Right forelimb (tissue), 1 donor: Measurements from ENCODE around the gene GPX1.
"Not testable (repeated sequence)": the region's sequence is repeated elsewhere in the genome, so short reads cannot be mapped to it uniquely, and the experiment has no call there.

ENCODE experiments used
- DNase-seq: peaks from one replicate; pipeline ENCODE4 v3.0.0-alpha.2; 2018

GPX1 gene

DNA sequence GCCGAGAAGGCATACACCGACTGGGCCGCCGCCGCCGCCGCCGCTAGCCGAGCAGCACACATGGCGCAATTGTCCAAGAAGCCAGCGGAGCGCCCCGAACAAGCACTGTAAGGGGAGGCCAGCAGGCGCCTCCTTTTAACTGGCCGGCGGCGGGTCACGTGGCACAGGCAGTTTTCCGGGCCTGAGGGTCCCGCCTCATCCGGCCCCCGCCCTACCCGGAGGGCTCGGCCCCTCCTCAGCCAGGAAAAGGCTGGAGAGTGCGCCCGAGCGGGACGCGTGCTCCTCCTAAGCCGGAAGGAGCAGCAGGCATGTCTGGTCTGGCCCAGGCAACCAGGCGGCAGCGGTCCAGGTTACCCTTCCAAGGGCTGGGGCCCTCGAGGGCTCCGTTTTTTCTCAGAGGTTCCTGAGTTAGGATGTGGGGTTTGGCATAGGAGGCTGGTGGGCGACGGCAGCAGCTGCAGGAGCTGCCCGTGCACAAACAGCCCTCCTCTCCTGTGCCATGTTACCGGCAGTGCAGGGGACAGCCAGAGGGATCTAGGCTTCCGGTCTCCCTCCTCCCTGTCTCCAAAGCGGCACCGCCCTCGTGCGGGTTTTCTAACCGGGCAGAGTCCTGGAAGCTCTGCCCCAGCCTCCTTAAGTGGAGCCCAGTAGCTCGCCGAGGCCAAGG is at the start of gene GPX1:
TSS of gene GPX1 (minus strand) at position 137 of the 667 bp plus-strand sequence. CDS start at position 62, 75 bp downstream.
- DNase-seq = peak; percentile 96

DNA sequence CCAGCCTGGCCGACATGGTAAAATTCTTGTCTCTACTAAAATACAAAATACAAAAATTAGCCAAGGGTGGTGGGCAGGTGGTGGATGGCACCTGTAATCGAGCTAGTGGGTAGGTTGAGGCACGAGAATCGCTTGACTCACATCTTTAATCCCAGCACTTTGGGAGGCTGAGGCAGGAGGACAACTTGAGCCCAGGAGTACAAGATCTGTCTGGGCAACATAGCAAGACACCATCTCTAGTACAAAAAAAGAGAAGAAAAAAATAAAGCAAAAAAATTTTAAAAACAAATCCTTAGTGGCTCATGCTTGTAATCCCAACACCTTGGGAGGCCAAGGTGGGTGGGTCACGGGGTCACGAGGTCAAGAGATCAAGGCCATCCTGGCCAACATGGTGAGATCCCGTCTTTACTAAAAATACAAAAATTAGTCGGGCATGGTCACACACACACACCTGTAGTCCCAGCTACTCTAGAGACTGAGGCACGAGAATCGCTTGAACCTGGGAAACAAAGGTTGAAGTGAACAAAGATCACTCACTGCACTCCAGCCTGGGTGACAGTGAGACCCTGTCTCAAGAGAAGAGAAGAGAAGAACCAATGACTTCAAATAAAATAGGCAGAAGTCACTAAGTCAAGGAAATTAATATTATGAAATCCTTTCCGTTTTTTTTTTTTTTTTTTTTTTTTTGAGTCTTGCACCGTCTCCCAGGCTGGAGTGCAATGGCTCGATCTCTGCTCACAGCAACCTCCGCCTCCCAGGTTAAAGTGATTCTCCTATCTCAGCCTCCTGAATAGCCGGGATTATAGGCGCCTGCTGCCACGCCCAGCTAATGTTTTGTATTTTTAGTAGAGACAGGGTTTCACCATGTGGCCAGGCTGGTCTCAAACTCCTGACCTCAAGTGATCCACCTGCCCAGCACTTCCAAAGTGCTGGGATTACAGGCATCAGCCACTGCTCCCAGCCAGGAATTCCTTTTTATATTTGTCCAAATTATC is 48.7 kb upstream of the GPX1 start:
- no peak for DNase-seq

DNA sequence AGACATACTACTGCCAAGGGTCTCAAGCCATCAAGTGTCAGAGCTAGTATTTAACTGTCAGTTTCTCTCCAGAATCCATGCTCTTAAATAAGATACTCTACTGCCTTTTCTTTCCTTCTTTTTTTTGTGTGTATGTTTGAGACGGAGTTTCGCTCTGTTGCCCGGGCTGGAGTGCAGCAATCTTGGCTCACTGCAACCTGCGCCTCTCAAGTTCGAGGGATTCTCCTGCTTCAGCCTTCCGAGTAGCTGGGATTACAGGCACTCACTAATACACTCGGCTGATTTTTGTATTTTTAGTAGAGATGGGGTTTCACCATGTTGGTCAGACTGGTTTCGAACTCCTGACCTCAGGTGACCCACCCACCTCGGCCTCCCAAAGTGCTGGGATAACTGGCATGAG is 47.4 kb upstream of the GPX1 start:
- not testable (repeated sequence) for DNase-seq

DNA sequence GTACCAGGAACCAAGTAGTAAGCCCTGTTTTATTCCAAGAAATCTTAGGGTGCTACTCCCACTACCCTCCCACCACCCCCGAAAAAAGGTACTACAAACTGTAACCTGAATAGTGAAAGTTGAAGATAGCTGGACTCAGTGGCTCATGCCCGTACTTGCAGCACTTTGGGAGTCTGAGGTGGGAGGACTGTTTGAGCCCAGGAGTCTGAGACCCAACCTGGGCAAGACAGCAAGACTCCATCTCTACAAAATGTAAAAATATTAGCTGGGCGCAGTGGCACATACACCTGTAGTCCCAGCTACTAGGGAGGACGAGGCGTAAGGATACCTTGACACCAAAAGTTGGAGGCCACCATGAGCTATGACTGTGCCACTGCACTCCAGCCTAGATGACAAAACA is 45.7 kb upstream of the GPX1 start:
- no peak for DNase-seq

DNA sequence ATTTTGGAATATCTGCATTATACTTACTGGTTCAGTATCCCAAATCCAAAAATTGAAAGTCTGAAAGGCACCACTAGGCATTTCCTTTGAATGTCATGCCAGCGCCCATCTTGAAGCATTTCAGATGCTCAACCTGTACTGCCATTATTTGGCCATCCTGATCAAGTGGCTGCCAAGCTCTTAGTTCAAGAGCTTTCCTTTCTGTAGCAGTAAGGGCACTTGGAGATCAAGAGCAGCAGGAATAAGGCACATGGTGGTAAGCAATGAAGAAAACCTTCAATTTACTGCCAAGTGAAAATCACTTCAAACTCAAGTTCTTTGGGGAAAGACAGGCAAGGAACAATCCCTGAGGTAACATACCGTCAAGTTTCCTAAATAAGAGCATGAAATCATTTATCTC is 43.6 kb upstream of the GPX1 start:
- no peak for DNase-seq

DNA sequence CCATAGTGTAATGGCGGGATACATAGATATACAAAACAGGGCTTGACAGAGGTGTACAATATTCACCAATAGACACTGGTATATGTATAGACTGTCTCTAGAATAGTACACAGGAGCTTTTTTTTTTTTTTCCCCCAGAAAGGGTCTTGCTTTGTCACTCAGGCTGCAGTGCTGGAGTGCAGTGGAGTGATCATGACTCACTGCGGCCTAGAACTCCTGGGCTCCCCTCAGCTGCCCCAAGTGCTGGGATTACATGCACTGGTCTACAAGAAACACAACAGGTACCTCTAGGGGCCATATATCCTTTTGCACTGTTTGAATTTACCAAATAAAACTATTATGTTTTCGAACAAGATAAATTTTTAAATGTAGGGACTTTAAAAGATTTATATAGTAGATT is 41.3 kb upstream of the GPX1 start:
- DNase-seq = no peak

DNA sequence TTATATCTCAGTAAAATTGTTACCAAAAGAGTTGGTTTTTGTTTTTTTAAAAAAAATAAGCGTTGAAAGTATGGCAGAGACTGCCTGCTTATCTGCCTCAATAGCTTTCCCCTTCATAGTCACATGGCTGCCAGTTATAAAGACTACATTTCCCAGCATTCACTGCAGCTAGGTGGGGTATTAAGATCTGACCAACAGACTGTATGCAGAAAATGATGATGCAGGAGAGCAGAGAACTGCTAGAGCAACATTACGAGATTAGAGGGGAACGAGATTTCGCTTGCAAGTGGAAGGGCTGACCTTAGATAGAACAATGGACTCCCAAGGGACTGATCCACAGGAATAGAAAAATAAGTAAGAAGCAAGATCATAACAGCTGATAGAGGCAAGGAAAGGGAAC is 39.3 kb upstream of the GPX1 start:
- no peak for DNase-seq

DNA sequence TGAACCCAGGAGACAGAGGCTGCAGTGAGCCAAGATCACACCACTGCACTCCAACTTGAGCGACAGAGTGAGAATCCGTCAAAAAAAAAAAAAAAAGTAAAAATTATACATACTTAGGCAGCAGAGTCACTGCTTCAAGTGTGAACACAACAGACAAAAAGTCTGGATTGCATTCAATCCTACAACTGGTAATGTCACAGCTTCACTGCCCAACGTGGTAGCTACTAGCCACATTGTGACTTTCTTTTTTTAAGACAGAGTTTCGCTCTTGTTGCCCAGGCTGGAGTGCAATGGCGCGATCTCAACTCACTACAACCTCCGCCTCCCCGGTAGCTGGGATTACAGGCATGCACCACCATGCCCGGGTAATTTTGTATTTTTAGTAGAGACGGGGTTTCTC is 33.2 kb upstream of the GPX1 start:
- DNase-seq = not testable (repeated sequence)

DNA sequence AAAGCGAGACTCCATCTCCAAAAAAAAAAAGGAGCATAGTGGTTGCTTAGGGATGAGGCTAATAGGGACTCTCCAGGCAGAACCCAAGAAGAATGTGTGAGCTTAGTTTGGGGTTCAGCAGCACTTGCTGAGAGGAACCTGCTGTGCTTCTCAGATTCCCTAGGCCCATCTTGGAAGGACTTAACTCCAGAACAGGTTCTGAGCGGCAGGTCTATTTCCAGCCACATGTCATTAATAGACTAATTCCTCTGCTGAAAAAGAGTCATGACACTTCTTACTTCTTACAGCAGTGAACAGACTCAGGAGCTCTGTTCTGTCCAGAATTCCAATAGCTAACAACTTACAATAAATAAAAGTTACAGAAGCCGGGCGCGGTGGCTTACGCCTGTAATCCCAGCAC is 31.1 kb upstream of the GPX1 start:
- no peak for DNase-seq

DNA sequence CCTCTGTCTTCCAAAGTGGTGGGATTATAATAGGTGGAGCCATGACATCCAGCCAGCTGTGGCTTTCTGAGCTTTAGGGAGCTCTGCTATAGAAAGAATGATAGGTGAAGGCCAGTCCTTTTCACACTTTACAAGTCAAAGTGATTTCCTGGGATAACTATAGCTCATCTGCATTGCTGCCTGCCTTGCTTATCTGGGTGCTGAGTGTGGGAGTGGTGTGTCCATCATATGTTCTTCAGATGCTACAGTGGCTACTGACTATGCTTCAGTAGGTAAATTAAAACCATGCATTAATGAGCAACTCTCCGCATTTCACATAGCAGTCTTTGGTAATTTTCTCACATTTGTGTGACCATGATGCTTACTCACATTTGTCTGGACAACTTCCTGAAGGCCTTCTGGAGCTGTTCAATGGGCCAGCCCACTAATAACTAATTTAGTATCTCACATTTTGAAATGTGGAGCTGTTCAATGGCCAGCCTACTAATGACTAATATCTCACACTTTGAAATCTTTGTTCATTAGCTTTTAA is 30.2 kb upstream of the GPX1 start:
- no peak for DNase-seq

DNA sequence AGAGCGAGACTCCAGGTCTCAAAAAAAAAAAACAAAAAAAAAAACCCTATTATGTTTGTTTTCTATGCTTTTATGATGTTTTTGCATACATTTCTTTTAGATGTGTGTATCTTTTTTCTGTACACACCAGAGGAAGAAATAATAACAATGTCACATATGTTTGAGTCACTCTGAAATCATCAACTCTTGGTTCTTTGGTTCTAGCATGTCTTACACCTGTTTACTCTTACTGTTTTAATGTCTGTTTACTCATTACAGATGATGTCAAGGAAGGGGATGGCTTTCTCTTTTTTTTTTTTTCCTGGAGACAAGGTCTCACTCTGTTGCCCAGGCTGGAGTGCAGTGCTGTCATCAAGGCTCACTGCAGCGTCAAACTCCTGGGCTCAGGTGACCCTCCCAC is 29.6 kb upstream of the GPX1 start:
- DNase-seq = no peak

DNA sequence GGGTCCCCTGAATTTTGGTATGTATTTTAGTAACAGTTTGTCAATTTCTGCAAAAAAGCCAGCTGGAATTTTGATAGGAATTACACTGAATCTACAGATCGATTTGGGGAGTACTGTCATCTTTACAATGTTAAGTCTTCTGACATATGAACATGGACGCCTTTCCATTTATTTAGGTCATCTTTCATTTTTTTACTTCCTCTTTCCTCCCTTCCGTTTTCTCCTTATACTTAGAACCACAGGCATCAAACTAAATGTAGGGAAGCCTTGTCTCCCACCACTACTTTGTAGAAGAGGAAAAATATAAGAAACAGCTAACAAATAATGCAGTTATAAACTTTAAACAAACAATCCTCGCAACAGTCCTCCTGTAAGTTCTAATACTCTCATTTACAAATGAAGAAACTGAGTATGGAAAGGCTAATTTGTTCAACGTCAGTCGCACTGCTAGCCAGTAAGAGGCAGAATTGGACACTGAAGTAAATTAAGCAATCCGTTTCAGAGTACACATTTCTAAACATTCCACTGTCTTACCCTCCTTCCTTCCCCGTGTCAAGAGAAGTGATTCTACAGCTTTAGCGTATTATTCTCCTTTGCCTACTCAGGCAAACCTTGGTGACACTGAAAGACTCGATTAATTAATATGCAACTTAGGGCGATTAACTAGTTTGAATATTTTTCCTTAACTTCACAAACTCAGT is 28.1 kb upstream of the GPX1 start:
- no peak for DNase-seq

DNA sequence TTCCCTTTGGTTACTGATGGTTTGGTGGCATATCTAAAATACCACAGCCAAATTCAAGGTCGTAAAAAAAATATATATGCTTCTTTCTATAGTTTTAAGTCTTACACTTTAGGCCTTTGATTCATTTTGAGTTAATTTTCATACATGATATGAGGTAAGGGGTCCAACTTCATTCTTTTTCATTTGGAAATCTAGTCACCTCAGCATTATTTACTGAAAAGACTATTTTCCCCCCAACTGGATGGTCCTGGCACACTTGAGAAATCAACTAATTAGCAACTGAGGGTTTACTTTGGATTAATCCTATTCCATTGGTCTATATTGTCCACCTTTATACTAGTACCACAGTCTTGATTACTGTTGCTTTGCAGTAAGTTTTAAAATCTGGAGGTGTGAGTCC is 27.5 kb upstream of the GPX1 start:
- DNase-seq = no peak

DNA sequence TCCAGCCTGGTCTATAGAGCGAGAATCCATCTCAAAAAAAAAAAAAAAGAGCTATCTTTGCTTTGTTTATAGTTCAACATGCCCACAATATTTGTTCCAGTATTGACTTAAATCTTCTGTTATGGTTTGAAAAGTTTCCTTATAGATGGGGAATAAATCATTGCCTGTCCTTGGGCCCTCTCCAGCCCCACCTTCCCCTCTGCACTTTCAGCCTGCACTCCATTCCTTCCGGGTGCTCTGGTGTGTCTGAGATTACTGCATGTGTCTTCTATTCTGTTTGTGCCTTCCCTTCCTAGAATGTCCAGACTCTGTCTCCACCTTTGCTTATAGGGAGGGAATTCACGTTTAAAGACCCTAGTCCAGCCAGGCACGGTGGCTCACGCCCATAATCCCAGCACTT is 25.2 kb upstream of the GPX1 start:
- no peak for DNase-seq

DNA sequence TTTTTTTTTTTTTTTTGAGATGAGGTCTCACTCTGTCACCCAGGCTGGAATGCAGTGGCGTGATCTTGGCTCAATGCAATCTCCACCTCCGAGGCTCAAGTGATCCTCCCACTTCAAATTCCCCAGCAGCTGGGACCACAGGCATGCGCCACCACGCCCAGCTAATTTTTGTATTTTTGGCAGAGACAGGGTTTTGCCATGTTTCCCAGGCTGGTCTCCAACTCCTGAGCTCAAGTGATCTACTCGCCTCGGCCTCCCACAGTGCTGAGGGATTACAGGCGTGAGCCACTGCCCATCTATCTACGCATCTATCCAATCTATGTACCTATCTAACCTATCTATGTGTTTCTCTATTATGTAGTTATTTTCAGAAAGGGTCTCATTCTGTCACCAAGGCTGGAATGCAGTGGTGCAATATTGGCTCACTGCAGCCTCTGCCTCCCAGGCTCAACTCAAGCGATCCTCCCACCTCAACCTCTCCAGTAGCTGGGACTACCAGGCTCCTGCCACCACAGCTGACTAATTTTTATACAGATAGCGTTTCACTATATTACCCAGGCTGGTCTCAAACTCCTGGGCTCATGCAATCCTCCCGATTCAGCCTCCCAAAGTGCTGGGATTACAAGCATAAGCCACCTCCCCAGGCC is 20.2 kb upstream of the GPX1 start:
- DNase-seq = peak; percentile 47

DNA sequence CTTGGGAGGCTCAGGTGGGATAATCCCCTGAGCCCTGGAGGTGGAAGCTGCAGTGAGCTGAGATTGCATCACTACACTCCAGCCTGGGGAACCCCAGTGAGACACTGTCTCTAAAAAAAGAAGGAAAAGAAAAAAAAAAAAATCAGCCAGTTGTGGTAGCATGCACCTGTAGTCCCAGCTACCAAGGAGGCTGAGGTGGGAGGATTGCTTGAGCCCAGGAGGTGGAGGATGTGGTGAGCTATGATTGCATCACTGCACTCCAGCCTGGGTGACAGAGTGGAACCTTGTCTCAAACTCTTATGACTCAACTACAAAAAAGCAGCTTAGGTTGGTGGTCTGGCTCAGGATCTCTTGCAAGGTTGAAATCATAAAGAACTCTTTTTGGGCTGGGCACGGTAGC is 19.3 kb upstream of the GPX1 start:
- DNase-seq = no peak

DNA sequence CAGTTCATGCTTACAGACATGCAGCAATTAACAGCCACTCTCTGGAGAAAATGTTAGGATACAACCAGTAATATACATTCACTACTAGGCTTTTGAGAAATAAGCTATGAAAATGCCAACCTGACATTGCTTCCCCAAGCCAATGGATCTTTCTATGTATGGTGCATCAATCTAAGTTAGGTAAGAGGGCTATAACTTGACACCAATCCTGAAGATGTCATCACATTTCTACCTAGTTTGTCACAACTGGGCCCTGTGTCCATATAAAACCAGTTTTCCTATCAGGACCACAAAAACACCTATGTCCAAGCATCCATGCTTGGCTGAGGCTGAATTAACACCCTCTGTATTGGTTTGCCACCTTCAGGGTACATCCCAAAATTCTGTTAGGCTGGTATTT is 13.8 kb upstream of the GPX1 start:
- no peak for DNase-seq

DNA sequence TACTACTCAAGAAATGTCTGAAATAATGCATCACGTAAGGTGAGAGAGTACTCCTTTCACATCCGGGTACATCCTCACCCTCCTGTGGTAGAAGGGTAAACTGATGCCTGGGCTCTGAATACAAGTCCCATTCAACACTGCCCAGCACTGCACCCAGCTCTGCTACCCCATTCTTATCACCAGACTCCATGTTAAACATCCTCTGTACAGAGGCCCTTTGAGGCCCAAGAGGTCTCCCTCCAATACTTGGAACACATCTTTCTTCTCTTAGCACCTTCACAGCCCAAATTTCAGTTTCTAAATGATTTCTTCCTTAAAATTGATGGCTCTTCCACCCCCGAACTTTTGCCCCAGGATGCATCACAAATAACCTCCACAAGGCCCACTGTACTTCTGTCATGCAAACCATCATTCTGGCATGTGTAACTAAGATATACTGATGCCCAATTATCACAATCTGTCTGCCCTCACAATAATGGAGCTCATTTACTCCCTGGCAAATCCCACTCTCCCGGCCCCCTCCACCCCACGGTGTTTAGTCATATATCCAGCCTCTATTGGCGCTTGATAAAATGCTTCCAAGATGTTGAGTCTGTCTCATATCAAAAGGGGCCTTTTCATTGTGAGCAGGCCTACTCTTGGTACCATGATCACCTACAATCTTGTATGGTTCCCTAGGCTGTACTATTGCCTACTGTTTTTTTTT is 12.6 kb upstream of the GPX1 start:
- DNase-seq = no peak

DNA sequence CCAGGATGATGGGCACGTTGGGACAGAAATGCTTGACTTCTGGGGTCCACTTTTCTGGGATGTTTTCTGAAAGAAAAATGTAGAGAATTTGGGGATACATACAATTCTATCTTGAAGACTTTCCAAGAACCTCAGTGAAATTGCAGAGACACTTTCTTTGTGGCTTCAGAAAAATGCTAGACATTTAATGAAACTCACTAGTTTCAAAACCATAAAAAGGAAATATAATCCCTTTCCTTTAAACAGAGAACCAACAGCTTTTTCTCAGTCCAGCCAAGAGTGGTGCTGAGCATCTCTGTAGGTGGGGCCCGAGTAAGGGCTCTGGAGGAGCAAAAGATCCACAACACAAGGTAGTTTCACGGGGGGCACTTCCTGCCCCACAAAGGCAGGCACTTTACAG is 4.4 kb upstream of the GPX1 start:
- no peak for DNase-seq

DNA sequence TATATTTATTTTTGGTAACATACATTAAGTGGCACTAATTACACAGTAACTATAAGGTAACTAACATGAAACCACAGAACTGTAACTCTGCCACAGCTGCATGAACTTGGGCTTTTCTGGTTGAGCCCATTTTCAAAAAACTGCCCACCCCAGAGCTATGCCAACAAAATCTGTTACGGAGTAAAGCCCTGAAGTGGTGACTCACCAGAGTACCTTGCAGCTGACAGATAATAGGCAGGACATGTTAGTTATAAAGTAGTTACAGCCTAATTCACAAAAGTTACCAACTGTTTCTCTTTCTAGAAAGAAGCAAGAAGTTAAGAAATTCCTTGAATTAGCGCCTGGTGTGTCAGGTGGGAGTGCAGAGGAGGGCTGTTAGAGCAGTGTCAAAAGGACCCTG is 1.5 kb upstream of the GPX1 start:
- DNase-seq = no peak

DNA sequence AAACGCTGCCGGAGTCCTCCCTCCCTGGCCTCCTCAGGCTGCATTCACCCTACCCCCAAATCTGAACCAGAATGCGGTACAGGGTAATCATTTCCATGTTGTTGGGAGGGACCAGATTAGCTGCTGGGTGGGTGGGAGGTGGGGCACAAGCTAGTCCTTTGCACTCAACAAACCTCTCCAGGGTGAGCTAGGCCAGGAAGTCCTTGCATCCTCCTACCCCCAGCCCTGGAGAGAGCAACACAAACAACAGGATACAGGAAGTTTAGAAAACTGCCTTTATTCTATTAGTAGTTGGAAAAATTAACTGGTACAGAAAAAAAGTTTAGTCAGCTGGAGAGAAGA is 702 bp upstream of the GPX1 start:
- DNase-seq = no peak
